Activated CD4-positive, alpha-beta T cell treated with anti-CD3 and anti-CD28 coated beads, Interleukin-2, amount 50 U/mL, for 4 hours (primary cell): Measurements from ENCODE around the gene CATSPERD.
A peak's percentile ranks its signal among the peaks of the same experiment; 100 is the strongest.

ENCODE experiments used
- DNase-seq, 2 experiments: peaks; one replicate each; pipeline ENCODE4 v3.0.0-alpha.2; 2020

The CATSPERD gene

DNA sequence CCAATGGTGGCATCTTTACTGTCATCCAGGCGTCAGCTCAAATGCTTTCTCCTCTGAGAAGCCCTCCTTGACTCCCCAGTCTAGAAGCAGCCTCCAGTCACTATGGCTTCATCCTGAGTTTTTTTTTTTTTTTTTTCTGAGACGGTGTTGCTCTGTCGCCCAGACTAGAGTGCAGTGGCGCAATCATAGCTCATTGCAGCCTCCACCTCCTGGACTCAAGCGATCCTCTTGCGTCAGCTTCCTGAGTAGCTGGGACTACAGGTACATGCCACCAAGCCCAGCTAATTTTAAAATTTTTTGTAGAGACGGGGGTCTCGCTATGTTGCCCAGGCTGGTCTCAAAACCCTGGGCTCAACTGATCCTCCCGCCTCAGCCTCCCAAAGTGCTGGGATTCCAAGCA, 88.6 kb downstream of the CATSPERD start:
- DNase-seq = no peak

GRCh38 chr19:5809469-5809868, 89.0 kb downstream of the CATSPERD start:
- DNase-seq = no peak

DNA sequence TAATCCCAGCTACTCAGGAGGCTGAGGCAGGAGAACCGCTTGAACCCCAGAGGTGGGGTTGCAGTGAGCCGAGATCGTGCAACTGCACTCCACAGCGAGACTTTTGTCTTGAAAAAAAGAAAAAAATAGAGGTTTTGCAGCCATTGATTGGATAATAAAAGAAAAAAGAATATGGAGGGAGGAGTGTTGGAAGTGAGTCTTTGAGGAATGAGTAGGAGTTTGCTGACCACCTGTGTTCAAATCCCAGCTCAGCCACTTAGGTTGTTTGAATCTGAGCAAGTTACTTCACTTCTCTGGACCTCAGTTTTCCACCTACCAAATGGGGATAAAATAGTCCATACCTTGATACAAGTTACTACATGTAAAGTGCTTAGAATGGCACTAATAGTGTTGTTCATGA, 90.7 kb downstream of the CATSPERD start:
- DNase-seq = no peak

GRCh38 chr19:5814123-5814851, 93.8 kb downstream of the CATSPERD start:
- DNase-seq = no peak

DNA sequence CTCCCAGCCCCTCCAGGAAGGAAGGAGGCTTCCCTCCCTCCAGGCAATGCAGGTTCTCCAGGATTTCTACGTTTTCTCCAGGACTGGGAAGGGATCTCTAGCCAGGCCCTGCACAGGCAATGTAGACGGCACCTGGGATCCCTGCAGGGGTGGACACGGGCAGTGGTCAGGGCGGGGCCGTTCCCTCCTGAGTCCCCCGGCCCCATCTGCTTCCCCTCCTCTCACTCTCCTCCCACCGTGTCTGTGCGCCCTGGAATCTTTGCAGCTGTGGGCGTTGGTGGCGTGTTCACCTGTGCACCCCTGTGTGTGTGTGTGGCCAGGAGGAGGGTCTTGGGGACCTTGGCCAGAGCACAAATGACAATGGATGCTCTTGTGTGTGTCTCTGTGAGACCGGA, 94.4 kb downstream of the CATSPERD start:
- DNase-seq = no peak

DNA sequence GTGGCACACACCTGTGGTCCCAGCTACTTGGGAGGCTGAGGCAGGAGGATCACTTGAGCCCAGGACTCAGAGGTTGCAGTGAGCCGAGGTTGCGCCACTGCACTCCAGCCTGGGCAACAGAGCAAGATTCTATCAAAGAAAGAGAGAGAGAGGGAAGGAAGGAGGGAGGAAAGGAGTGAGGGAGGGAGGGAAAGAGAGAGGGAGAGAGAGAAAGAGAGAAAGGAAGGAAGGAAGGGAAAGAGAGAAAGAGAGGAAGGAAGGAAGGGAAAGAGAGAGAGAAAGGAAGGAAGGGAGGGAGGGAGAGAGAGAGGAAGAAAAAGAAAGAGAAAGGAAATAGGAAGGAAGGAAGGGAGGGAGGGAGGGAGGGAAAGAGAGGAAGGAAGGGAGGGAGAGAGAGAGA, 96.8 kb downstream of the CATSPERD start:
- DNase-seq = no peak

- no peak for DNase-seq
Observed at GRCh38 chr19:5818594-5818993, 98.2 kb downstream of the CATSPERD start.

DNA sequence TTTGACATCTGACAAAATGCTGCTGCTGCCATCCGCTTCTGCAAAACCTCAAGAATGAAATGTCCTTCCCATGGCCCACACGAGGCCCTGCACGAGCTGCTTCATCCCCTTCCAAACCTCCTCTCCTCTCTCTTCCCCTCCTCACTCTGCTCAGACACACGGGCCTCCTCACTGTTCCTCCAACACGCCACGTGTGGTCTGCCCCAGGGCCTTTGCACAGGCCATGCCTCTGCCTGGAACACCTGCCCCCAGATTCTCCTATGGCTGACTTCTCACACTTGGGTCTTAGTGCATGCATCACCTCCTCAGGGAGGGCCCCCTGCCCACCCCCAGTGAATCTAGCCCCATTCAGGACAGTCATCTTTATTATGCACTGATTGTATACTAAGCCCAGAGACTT, 100.3 kb downstream of the CATSPERD start:
- no peak for DNase-seq

DNA sequence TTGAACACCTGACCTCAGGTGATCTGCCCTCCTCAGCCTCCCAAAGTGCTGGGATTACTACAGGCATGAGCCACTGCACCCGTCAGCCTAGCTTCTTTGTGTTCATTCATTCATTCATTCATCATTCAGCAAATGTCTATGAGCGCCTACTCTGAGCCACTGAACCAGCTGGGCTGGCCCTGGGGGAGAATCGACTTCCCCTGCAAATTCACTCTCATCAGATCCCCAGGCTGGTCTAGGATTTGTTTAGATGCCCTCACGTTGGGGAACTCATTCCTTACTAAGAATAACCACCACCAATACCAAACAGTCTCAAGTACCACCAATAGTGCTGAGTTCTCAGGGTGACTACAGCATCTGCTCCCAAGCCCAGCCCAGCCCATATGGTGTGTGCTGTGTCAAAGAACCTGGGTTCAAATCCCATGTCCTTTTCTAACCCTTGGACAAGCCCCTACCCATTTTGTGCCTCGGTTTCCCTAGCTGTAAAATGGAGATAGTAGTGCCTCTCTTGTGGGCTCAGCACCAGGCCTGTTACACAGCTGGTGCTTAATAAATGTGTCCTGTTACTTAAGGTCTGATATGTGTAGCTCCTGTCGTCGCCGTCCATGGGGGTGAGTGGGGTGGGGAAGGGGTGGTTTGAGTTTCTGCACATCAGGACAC, 101.2 kb downstream of the CATSPERD start:
- DNase-seq = no peak

GRCh38 chr19:5822181-5822844, 101.9 kb downstream of the CATSPERD start:
- DNase-seq = no peak

DNA sequence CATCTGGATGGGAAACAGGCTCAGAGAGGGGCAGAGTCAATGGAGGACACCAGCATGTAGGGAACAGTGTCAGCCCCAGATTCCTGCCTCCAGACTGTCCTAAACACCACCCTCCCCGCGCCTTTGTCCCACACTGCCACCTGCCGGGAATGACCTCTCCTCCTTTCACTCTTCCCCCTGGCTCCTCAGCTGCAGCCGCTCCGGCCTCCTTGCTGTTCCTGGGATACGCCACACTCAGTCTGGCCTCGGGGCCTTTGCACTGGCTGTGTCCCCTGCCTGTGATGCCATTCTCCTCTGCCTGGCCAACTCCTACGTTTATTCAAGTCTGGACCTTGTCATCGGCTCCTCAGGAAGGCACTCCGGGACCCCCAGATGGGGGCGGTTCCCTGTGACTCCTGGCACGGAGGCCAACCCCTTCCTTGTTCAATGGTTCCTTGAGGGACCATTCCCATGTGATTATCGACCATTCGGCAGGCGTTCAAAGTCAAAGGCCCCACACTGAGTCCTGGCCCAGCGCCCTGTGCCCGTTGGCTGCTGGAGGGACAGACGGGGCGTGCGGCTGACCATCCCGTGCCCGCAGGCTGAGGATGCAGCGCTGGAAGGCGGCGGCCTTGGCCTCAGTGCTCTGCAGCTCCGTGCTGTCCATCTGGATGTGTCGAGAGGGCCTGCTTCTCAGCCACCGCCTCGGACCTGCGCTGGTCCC, 103.3 kb downstream of the CATSPERD start:
- no peak for DNase-seq

DNA sequence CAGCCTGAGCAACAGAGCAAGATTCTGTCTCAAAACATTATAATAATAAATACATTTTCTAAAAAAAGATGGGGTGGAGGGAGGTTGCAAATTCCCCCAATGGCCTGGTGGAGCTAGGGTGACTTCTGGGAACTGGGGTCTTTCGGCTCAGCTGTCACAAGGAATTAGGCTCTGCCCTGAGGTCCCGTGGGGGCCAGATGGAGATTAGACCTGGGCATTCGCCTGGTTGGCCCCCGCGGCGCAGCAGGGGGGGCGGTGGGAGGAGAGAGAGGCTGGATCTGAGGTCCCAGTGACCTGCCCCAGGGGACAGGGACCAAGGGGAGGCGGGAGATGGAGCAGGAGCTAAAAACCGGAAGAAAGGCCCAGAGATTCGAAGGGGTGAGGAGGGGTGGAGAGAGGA, 104.3 kb downstream of the CATSPERD start:
- no peak for DNase-seq

DNA sequence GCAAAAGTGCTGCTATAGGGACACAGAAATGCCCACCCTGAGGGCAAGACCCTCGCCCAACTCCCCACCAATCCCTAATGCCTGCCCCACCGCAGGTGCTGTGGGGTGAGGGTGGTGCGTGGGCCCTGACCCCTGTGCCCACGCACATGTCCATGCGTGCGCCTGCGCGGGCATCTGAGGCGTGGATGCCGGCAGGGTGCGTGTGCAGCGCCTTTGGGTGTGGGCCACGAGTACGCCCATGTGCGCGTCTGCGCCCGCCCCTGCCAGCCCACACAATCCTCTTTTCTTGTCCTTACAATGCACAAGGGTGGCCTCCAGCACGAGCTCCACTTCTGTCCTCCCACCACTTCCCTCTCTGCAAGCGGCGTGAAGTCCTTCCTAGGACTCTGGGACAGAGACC, 104.7 kb downstream of the CATSPERD start:
- DNase-seq = no peak

DNA sequence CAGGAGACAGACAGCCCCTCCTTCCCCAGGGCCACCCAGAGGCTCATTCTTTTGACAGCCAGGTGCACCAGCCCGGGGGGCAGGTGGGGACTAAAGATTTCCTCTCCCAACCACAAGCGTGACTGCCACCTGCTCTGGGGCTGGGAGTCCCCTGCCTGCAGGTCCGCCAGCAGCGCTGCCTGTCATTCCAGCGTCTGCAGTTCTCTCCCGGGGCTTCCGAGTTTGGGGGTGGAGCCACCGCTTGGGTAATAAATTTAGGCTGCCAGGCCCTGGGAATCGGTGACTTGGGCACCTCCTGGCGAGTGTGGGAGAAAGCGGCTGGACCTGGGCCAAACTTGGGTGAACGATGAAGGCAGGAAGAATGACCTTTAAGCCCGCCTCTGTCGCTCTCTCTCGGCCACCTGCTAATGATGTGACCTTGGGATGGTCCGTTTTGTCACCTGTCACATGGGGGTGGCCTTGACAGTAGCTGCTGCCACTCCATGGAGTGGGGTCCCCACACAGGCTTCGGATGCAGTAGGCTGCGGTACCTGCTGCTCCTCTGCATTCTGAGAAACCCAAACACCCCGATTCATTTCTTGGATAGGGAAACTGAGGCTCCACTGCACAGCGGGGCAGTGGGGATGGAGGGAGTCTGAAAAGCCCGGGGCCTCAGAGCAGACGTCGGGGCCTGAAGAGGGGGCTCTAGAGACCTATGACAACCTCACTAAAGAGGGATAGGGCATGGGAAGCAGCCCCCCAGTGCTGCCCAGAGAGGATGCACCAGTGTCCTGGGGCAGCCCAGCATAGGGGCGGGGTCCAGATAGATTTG, 106.3 kb downstream of the CATSPERD start:
- DNase-seq = no peak

- no peak for DNase-seq
Observed at GRCh38 chr19:5827342-5827890, 107.0 kb downstream of the CATSPERD start.

DNA sequence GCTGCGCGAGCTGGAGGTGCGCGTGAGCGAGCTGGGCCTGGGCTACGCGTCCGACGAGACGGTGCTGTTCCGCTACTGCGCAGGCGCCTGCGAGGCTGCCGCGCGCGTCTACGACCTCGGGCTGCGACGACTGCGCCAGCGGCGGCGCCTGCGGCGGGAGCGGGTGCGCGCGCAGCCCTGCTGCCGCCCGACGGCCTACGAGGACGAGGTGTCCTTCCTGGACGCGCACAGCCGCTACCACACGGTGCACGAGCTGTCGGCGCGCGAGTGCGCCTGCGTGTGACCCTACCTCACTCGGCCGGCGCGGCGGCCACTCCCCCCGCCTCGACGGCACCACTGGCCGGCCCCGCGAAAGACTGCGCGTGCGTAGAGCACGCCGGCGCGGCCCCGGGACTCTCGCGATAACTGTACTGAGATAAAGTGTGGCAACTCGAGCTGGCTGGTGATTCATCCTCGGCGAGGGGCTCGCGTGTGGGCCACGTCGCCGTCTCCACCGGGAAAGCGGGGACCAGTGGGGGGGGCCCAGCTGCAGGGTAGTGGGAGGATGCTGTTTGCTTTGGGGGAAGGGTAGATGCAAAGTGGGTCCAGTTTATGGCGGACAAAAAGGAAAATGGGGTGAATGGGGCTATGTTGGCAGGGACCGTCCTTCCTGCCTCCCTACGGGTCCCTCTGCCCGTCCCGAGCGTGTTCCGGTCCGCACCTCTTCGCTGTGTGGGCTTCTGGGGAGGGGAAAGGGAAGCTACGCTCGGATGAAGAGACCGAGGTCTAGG, 107.6 kb downstream of the CATSPERD start:
- peak; percentile 87 to 90 for DNase-seq
